Mesendoderm (in vitro differentiated cells): ENCODE results near the gene ANGPTL7. TPM values are rescaled to one million over a fixed set of nuclear protein-coding genes. Genes with fewer than 3 reads are reported as not detected.

Experiments used
- DNase-seq: peaks from one replicate; pipeline ENCODE4 v3.0.0; 2013
- H2AK5ac ChIP-seq: 2 replicates; pipeline ENCODE4 v1.6.1; 2013; ENCODE audit warnings: low read length, inconsistent platforms
- H2BK120ac ChIP-seq: 2 replicates; pipeline ENCODE4 v1.6.1; 2013; ENCODE audit warnings: low read depth, mild to moderate bottlenecking, low read length, moderate library complexity, mixed read lengths
- H2BK15ac ChIP-seq: replicated peaks from 2 replicates; pipeline ENCODE4 v1.6.1; 2013; ENCODE audit warnings: low read depth, mild to moderate bottlenecking, moderate library complexity
- H2BK5ac ChIP-seq: 2 replicates; pipeline ENCODE4 v1.6.1; 2013; ENCODE audit warnings: low read length, inconsistent platforms
- H3K18ac ChIP-seq: 2 replicates; pipeline ENCODE4 v1.6.1; 2013; ENCODE audit warnings: mild to moderate bottlenecking, low read length, mixed read lengths
- H3K23ac ChIP-seq: one replicate; pipeline ENCODE4 v1.6.1; 2013; ENCODE audit warnings: low read length
- H3K27ac ChIP-seq: 2 replicates; pipeline ENCODE4 v1.5.1; 2013; ENCODE audit warnings: low read depth, mild to moderate bottlenecking, inconsistent platforms, low read length, moderate library complexity
- H3K27me3 ChIP-seq: 2 replicates; pipeline ENCODE4 v1.6.1; 2013; ENCODE audit warnings: low read length, control low read depth, mild to moderate bottlenecking, inconsistent platforms; ENCODE audit not compliant: insufficient read depth, poor library complexity
- H3K36me3 ChIP-seq: 2 replicates; pipeline ENCODE4 v1.6.1; 2013; ENCODE audit warnings: low read length, inconsistent platforms; ENCODE audit not compliant: control insufficient read depth, insufficient read depth
- H3K4ac ChIP-seq: one replicate; pipeline ENCODE4 v1.6.1; 2013; ENCODE audit warnings: low read depth, mild to moderate bottlenecking, low read length, moderate library complexity
- H3K4me1 ChIP-seq: 2 replicates; pipeline ENCODE4 v1.6.1; 2013; ENCODE audit warnings: low read depth, low read length, inconsistent platforms; ENCODE audit not compliant: control insufficient read depth
- H3K4me2 ChIP-seq: 2 replicates; pipeline ENCODE4 v1.6.1; 2013; ENCODE audit warnings: low read length
- H3K4me3 ChIP-seq: 2 replicates; pipeline ENCODE4 v1.5.1; 2013; ENCODE audit warnings: mild to moderate bottlenecking, low read length
- H3K56ac ChIP-seq: one replicate; pipeline ENCODE4 v1.6.1; 2013; ENCODE audit warnings: low read length
- H3K79me1 ChIP-seq: 2 replicates; pipeline ENCODE4 v1.6.1; 2013; ENCODE audit warnings: low read length, inconsistent platforms
- H3K79me2 ChIP-seq: 2 replicates; pipeline ENCODE4 v1.6.1; 2013; ENCODE audit warnings: mild to moderate bottlenecking, low read length; ENCODE audit not compliant: control insufficient read depth, insufficient read depth
- H3K9ac ChIP-seq: 2 replicates; pipeline ENCODE4 v1.6.1; 2013; ENCODE audit warnings: low read length, inconsistent platforms
- H4K5ac ChIP-seq: one replicate; pipeline ENCODE4 v1.6.1; 2013; ENCODE audit warnings: low read length
- H4K8ac ChIP-seq: one replicate; pipeline ENCODE4 v1.6.1; 2013; ENCODE audit warnings: low read depth, mild to moderate bottlenecking, control low read depth, low read length, moderate library complexity
- WGBS: extraction: QIAGEN DNeasy Blood & Tissue Kit; methylation state at CpG from one replicate; pipeline ENCODE4 v1.1.7; 2013; ENCODE audit warnings: low lambda C conversion rate, missing lambda C conversion rate; ENCODE audit not compliant: insufficient coverage; ENCODE audit errors: extremely low coverage; 5-methylcytosine and 5-hydroxymethylcytosine counted together
- polyA plus RNA-seq, 2 experiments: library from polyadenylated mRNA; stranded (reverse); fragments of 200-250 nt; gene quantifications; one replicate each; pipeline ENCODE4 v1.2.3, GENCODE V29; 2013

The ANGPTL7 gene
- 0.01 TPM for polyA plus RNA-seq (2013, experiment 1 of 2)
- 0.03 TPM for polyA plus RNA-seq (2013, experiment 2 of 2)

DNA sequence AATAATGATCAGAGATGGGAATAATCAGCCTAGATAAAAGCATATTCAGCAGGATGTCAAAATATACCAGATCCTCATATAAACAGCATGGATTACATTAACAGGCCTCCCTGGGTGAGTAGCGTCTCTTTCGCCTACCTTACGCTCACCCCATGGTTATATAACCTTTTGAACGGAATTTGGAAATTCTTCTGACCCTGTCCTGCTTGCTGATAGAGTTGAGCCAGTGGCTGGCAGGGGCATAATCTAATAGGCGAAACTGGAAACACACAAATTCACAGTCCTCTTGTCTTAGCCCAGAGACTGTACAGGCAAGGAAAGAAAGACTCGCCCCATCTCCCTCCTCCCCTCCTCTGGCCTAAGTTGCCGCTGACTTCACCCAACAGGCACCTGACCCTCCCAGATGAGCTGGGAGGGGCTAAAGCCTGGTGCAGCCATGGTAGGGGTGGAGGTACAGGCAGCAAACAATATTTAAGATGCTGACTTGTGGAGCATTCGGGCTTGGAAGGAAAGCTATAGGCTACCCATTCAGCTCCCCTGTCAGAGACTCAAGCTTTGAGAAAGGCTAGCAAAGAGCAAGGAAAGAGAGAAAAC is at the start of gene ANGPTL7:
TSS of gene ANGPTL7 (plus strand) at position 498 of the 594 bp plus-strand sequence. CDS start 225 bp downstream, outside the sequence.
- H2AK5ac ChIP-seq: no peak within 1 kb of the TSS
- H3K27ac ChIP-seq: no peak within 1 kb of the TSS
- no peaks in the 10 kb centered on the region for H3K79me2 ChIP-seq
- no peak within 1 kb of the TSS for H3K56ac ChIP-seq
- H4K8ac ChIP-seq: no peak within 1 kb of the TSS
- H2BK5ac ChIP-seq: no peak within 1 kb of the TSS
- no peaks in the 10 kb centered on the region for H3K27me3 ChIP-seq
- H3K36me3 ChIP-seq: peaks cover 1% of the 10 kb centered on the region
- H3K4me3 ChIP-seq: no peak within 1 kb of the TSS
- H3K4me1 ChIP-seq: no peaks in the 10 kb centered on the region
- H2BK15ac ChIP-seq: no peak within 1 kb of the TSS
- WGBS: no CpG with 5 or more reads among the region's 8 CpGs
- H3K79me1 ChIP-seq: no peaks in the 10 kb centered on the region
- peak; percentile 57 for DNase-seq
- no peak within 1 kb of the TSS for H2BK120ac ChIP-seq
- H4K5ac ChIP-seq: no peak within 1 kb of the TSS
- no peak within 1 kb of the TSS for H3K9ac ChIP-seq
- H3K4ac ChIP-seq: no peak within 1 kb of the TSS
- no peak within 1 kb of the TSS for H3K23ac ChIP-seq
- no peak within 1 kb of the TSS for H3K18ac ChIP-seq
- H3K4me2 ChIP-seq: no peak within 1 kb of the TSS

- Histone ChIP-seq H3K27me3 (no peaks in the 10 kb centered on the region), H3K23ac (no peak overlapping the region), H3K36me3 (peaks cover 17% of the 10 kb centered on the region)
Observed at GRCh38 chr1:11142618-11143391, 46.4 kb upstream of the ANGPTL7 start.

DNA sequence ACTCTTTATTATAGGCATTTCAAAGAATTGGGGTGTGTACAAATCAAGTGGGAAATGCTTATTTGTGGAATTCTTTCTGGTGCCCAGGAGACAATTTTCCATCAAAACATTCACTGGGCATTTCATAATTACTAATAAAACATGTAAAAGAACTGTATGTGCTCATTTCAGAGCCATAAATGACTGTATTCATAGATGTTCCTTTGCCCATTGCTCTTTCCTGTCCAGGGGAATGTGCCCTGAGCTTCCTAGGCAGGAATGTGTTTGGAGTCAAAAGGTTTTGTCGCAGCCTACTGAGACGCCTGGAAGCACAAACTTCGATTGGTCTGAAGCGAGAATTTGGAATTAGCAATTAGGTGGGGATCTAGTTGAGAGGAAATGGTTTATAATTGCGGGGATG is 45.8 kb upstream of the ANGPTL7 start:
- Histone ChIP-seq H3K18ac (no peak overlapping the region), H4K5ac (no peak overlapping the region), H2AK5ac (no peak overlapping the region), H2BK15ac (no peak overlapping the region), H3K56ac (no peak overlapping the region), H3K79me1 (no peaks in the 10 kb centered on the region), H2BK5ac (no peak overlapping the region), H3K9ac (no peak overlapping the region), H3K27me3 (no peaks in the 10 kb centered on the region), H4K8ac (no peak overlapping the region), H3K4ac (no peak overlapping the region), H3K79me2 (no peaks in the 10 kb centered on the region), H2BK120ac (no peak overlapping the region), H3K23ac (no peak overlapping the region), H3K36me3 (peaks cover 14% of the 10 kb centered on the region), H3K4me3 (no peak overlapping the region), H3K4me2 (no peak overlapping the region), H3K27ac (no peak overlapping the region), H3K4me1 (no peaks in the 10 kb centered on the region)
- 100% methylated on average over 1 of the region's 5 CpGs for WGBS
- DNase-seq: no peak

More at GRCh38 chr1:11142618-11143391, 46.4 kb upstream of the ANGPTL7 start:
- Histone ChIP-seq H3K18ac (no peak overlapping the region), H3K4me3 (no peak overlapping the region), H3K79me1 (no peaks in the 10 kb centered on the region), H2BK15ac (no peak overlapping the region), H2AK5ac (no peak overlapping the region), H3K4ac (no peak overlapping the region), H3K9ac (no peak overlapping the region), H3K27ac (no peak overlapping the region), H2BK5ac (no peak overlapping the region), H3K79me2 (no peaks in the 10 kb centered on the region), H2BK120ac (no peak overlapping the region), H4K5ac (no peak overlapping the region), H4K8ac (no peak overlapping the region), H3K4me1 (no peaks in the 10 kb centered on the region), H3K56ac (no peak overlapping the region), H3K4me2 (no peak overlapping the region)
- DNase-seq: no peak
- WGBS: no CpG with 5 or more reads among the region's 4 CpGs

DNA sequence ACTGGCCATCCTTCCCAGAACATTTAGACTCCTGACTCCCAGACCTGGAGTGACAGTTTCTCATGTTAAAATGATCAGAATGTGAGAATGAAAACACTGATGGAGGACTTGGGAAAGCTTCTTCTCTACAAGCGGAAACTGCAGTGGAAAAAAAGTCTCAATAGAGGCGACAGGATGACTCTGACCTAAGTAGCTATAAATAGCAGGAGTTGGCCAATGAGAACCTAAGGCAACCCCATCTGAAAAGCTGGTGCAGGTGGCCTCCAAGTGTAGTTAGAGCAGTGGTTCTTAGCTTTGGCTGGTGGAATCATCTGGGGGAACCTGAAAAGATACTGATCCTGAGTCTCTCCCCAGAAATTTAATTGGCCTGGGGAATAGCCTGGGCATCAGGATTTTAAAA is 45.2 kb upstream of the ANGPTL7 start:
- H4K8ac ChIP-seq: no peak overlapping the region
- no peak overlapping the region for H3K56ac ChIP-seq
- no peak overlapping the region for H3K18ac ChIP-seq
- WGBS: no CpG with 5 or more reads among the region's 2 CpGs
- no peak overlapping the region for H3K23ac ChIP-seq
- H3K4me3 ChIP-seq: no peak overlapping the region
- no peak overlapping the region for H3K4me2 ChIP-seq
- no peaks in the 10 kb centered on the region for H3K79me2 ChIP-seq
- no peak overlapping the region for H2BK5ac ChIP-seq
- no peak for DNase-seq
- no peaks in the 10 kb centered on the region for H3K27me3 ChIP-seq
- no peak overlapping the region for H2BK120ac ChIP-seq
- no peak overlapping the region for H3K27ac ChIP-seq
- no peaks in the 10 kb centered on the region for H3K4me1 ChIP-seq
- H3K4ac ChIP-seq: no peak overlapping the region
- no peak overlapping the region for H2AK5ac ChIP-seq
- H4K5ac ChIP-seq: no peak overlapping the region
- H3K79me1 ChIP-seq: no peaks in the 10 kb centered on the region
- no peak overlapping the region for H2BK15ac ChIP-seq
- no peak overlapping the region for H3K9ac ChIP-seq
- H3K36me3 ChIP-seq: peaks cover 13% of the 10 kb centered on the region

GRCh38 chr1:11144570-11145256 is 44.4 kb upstream of the ANGPTL7 start:
- Histone ChIP-seq H3K4me3 (no peak overlapping the region), H3K4me1 (no peaks in the 10 kb centered on the region), H3K9ac (no peak overlapping the region), H3K23ac (no peak overlapping the region), H3K27me3 (no peaks in the 10 kb centered on the region), H3K18ac (no peak overlapping the region), H3K4me2 (no peak overlapping the region), H2BK5ac (no peak overlapping the region), H3K36me3 (peaks cover 19% of the 10 kb centered on the region), H4K5ac (no peak overlapping the region), H3K27ac (no peak overlapping the region), H3K4ac (no peak overlapping the region), H2BK15ac (no peak overlapping the region), H3K79me2 (no peaks in the 10 kb centered on the region), H3K56ac (no peak overlapping the region), H2AK5ac (no peak overlapping the region), H3K79me1 (no peaks in the 10 kb centered on the region), H4K8ac (no peak overlapping the region), H2BK120ac (no peak overlapping the region)
- WGBS: no CpG with 5 or more reads among the region's 12 CpGs
- DNase-seq: no peak
